Measurements from ENCODE around the gene RFX1. TPM values are rescaled to one million over a fixed set of nuclear protein-coding genes. Genes with fewer than 3 reads are reported as not detected.
"Not testable (repeated sequence)": the region's sequence is repeated elsewhere in the genome, so short reads cannot be mapped to it uniquely, and the experiment has no call there.

The RFX1 gene
- total and polyA plus RNA-seq, 2 experiments from 2014 or later = 1.7 to 2.5 TPM

- H3K9me3 ChIP-seq (ENCODE audit: low read depth) = no peaks in the 10 kb centered on the region
- H3K27me3 ChIP-seq (replicated peaks; ENCODE audit: insufficient read depth) = peaks cover 5% of the 10 kb centered on the region; the same call in 1 of the 2 replicates
- no peak overlapping the region for H3K9ac ChIP-seq
- no peaks in the 10 kb centered on the region for H3K79me2 ChIP-seq (ENCODE audit: insufficient read depth)
- no peaks in the 10 kb centered on the region for H3F3A ChIP-seq (ENCODE audit: insufficient read depth)
- H2AFZ ChIP-seq = no peak overlapping the region
- no peaks in the 10 kb centered on the region for H3K4me1 ChIP-seq (ENCODE audit: insufficient read depth)
- no peaks in the 10 kb centered on the region for H3K36me3 ChIP-seq (ENCODE audit: low read depth)
- no peaks in the 10 kb centered on the region for H3K9me2 ChIP-seq (ENCODE audit: insufficient read depth)
- no peak for DNase-seq
- no peak overlapping the region for H3K4me3 ChIP-seq
- in situ Hi-C loops (cut with MboI) = no loop called here
- TF ChIP-seq EZH2 (IDR thresholded peaks at IDR 0.05; ENCODE audit: insufficient read depth, poor library complexity, severe bottlenecking) (no peak), EZH2phosphoT487 (IDR thresholded peaks at IDR 0.05; ENCODE audit: insufficient read depth, low read depth) (no peak)
- H4K20me1 ChIP-seq (ENCODE audit: insufficient read depth) = no peaks in the 10 kb centered on the region
- no peak overlapping the region for H3K4me2 ChIP-seq (ENCODE audit: unreplicated experiment)
- WGBS, 2 experiments (ENCODE audit: low coverage in 1 of 2, low lambda C conversion rate in 2 of 2, missing lambda C conversion rate in 2 of 2) = 87 to 97% methylated on average over 8 to 11 of the region's 11 CpGs
- H3K27ac ChIP-seq = no peak overlapping the region
These were observed 47.4 kb upstream of the RFX1 start for GRCh38 chr19:14053500-14053899.

- H3K9ac ChIP-seq = no peak overlapping the region
- in situ Hi-C loops (cut with MboI) = no loop called here
- no peaks in the 10 kb centered on the region for H3F3A ChIP-seq (ENCODE audit: insufficient read depth)
- H3K9me2 ChIP-seq (ENCODE audit: insufficient read depth) = no peaks in the 10 kb centered on the region
- 0 out of 2 replicates have a peak, but pooled peaks cover under 1% of the 10 kb centered on the region for H3K27me3 ChIP-seq (replicated peaks; ENCODE audit: insufficient read depth)
- H3K36me3 ChIP-seq (ENCODE audit: low read depth) = no peaks in the 10 kb centered on the region
- TF ChIP-seq EZH2 (IDR thresholded peaks at IDR 0.05; ENCODE audit: insufficient read depth, poor library complexity, severe bottlenecking) (no peak), EZH2phosphoT487 (IDR thresholded peaks at IDR 0.05; ENCODE audit: insufficient read depth, low read depth) (no peak)
- H3K4me1 ChIP-seq (ENCODE audit: insufficient read depth) = no peaks in the 10 kb centered on the region
- H3K4me3 ChIP-seq = no peak overlapping the region
- 90 to 94% methylated on average over 3 of the region's 3 CpGs for WGBS, 2 experiments (ENCODE audit: low coverage in 1 of 2, low lambda C conversion rate in 2 of 2, missing lambda C conversion rate in 2 of 2)
- no peaks in the 10 kb centered on the region for H4K20me1 ChIP-seq (ENCODE audit: insufficient read depth)
- DNase-seq = no peak
- H3K79me2 ChIP-seq (ENCODE audit: insufficient read depth) = no peaks in the 10 kb centered on the region
- no peak overlapping the region for H3K27ac ChIP-seq
- no peaks in the 10 kb centered on the region for H3K9me3 ChIP-seq (ENCODE audit: low read depth)
- H3K4me2 ChIP-seq (ENCODE audit: unreplicated experiment) = no peak overlapping the region
- no peak overlapping the region for H2AFZ ChIP-seq
These were observed 46.9 kb upstream of the RFX1 start for GRCh38 chr19:14053032-14053431.

- no peak overlapping the region for H3K4me2 ChIP-seq (ENCODE audit: unreplicated experiment)
- no peaks in the 10 kb centered on the region for H3K27me3 ChIP-seq (replicated peaks; ENCODE audit: insufficient read depth)
- H3K9me3 ChIP-seq (ENCODE audit: low read depth) = no peaks in the 10 kb centered on the region
- no peaks in the 10 kb centered on the region for H4K20me1 ChIP-seq (ENCODE audit: insufficient read depth)
- TF ChIP-seq EZH2 (IDR thresholded peaks at IDR 0.05; ENCODE audit: insufficient read depth, poor library complexity, severe bottlenecking) (no peak), EZH2phosphoT487 (IDR thresholded peaks at IDR 0.05; ENCODE audit: insufficient read depth, low read depth) (no peak)
- DNase-seq = no peak
- no peaks in the 10 kb centered on the region for H3K36me3 ChIP-seq (ENCODE audit: low read depth)
- H3K4me3 ChIP-seq = no peak overlapping the region
- no peaks in the 10 kb centered on the region for H3F3A ChIP-seq (ENCODE audit: insufficient read depth)
- H3K9ac ChIP-seq = no peak overlapping the region
- 71 to 74% methylated on average over 6 of the region's 6 CpGs for WGBS, 2 experiments (ENCODE audit: low coverage in 1 of 2, low lambda C conversion rate in 2 of 2, missing lambda C conversion rate in 2 of 2)
- no peaks in the 10 kb centered on the region for H3K4me1 ChIP-seq (ENCODE audit: insufficient read depth)
- in situ Hi-C loops (cut with MboI) = no loop called here
- H3K79me2 ChIP-seq (ENCODE audit: insufficient read depth) = no peaks in the 10 kb centered on the region
- H2AFZ ChIP-seq = no peak overlapping the region
- no peak overlapping the region for H3K27ac ChIP-seq
- no peaks in the 10 kb centered on the region for H3K9me2 ChIP-seq (ENCODE audit: insufficient read depth)
These were observed 46.4 kb upstream of the RFX1 start for GRCh38 chr19:14052470-14052869.

GRCh38 chr19:14051980-14052379 lies 45.9 kb upstream of the RFX1 start:
- Histone ChIP-seq H4K20me1 (ENCODE audit: insufficient read depth) (no peaks in the 10 kb centered on the region), H3F3A (ENCODE audit: insufficient read depth) (no peaks in the 10 kb centered on the region), H3K4me3 (no peak overlapping the region), H3K36me3 (ENCODE audit: low read depth) (no peaks in the 10 kb centered on the region), H3K9me2 (ENCODE audit: insufficient read depth) (no peaks in the 10 kb centered on the region), H2AFZ (no peak overlapping the region), H3K79me2 (ENCODE audit: insufficient read depth) (no peaks in the 10 kb centered on the region), H3K9ac (no peak overlapping the region), H3K9me3 (ENCODE audit: low read depth) (no peaks in the 10 kb centered on the region), H3K4me2 (ENCODE audit: unreplicated experiment) (no peak overlapping the region), H3K4me1 (ENCODE audit: insufficient read depth) (no peaks in the 10 kb centered on the region), H3K27me3 (replicated peaks; ENCODE audit: insufficient read depth) (no peaks in the 10 kb centered on the region), H3K27ac (no peak overlapping the region)
- TF ChIP-seq EZH2phosphoT487 (IDR thresholded peaks at IDR 0.05; ENCODE audit: insufficient read depth, low read depth) = no peak
- no peak for TF ChIP-seq EZH2 (IDR thresholded peaks at IDR 0.05; ENCODE audit: insufficient read depth, poor library complexity, severe bottlenecking)
- WGBS, 2 experiments (ENCODE audit: low coverage in 1 of 2, low lambda C conversion rate in 2 of 2, missing lambda C conversion rate in 2 of 2) = 83 to 93% methylated on average over 7 to 9 of the region's 9 CpGs
- in situ Hi-C loops (cut with MboI) = no loop called here
- no peak for DNase-seq

- H3K36me3 ChIP-seq (ENCODE audit: low read depth); H3K27me3 ChIP-seq (replicated peaks; ENCODE audit: insufficient read depth); H4K20me1 ChIP-seq (ENCODE audit: insufficient read depth); in situ Hi-C loops (cut with MboI); H3K9me2 ChIP-seq (ENCODE audit: insufficient read depth); H3K4me1 ChIP-seq (ENCODE audit: insufficient read depth); H3K4me2 ChIP-seq (ENCODE audit: unreplicated experiment); H3K27ac ChIP-seq; H3K4me3 ChIP-seq; H3K9me3 ChIP-seq (ENCODE audit: low read depth); H3K79me2 ChIP-seq (ENCODE audit: insufficient read depth); H2AFZ ChIP-seq; DNase-seq; H3F3A ChIP-seq (ENCODE audit: insufficient read depth); H3K9ac ChIP-seq: not testable (repeated sequence)
- 92 to 94% methylated on average over 11 of the region's 11 CpGs for WGBS, 2 experiments (ENCODE audit: low coverage in 1 of 2, low lambda C conversion rate in 2 of 2, missing lambda C conversion rate in 2 of 2)
These were observed 44.8 kb upstream of the RFX1 start for GRCh38 chr19:14050961-14051360.

Measured in GM23248 (cell line).